Natural killer cell (primary cell): Measurements from ENCODE around the gene IFNAR2. TPM values are rescaled to one million over a fixed set of nuclear protein-coding genes. Genes with fewer than 3 reads are reported as not detected.
A peak's percentile ranks its signal among the peaks of the same experiment; 100 is the strongest.

ENCODE experiments used
- ATAC-seq, 3 donors: fragments of 150-1000 bp in 2 of 3; fragments of 200-7000 bp in 1 of 3; cut with Tn5 transposase; 1 replicate in 1 of 3; 2 replicates in 2 of 3; pipeline ENCODE4 v1.10.0; 2021; ENCODE audit warnings: mild to moderate bottlenecking in 2 of 3, moderate library complexity in 2 of 3
- DNase-seq, 2 donors: peaks; one replicate each; pipeline versions ENCODE4 v3.0.0 to v3.0.0-alpha.2; 2013 to 2021; ENCODE audit warnings: mixed read lengths in 1 of 2
- H3K27ac ChIP-seq: one replicate; pipeline ENCODE4 v1.5.1; 2013; ENCODE audit warnings: mild to moderate bottlenecking, low read length
- H3K27me3 ChIP-seq: one replicate; pipeline ENCODE4 v1.6.1; 2013; ENCODE audit warnings: low read length; ENCODE audit not compliant: control insufficient read depth, insufficient read depth
- H3K36me3 ChIP-seq: one replicate; pipeline ENCODE4 v1.6.1; 2013; ENCODE audit warnings: low read length; ENCODE audit not compliant: control insufficient read depth, insufficient read depth
- H3K4me1 ChIP-seq: one replicate; pipeline ENCODE4 v1.6.1; 2013; ENCODE audit warnings: low read length; ENCODE audit not compliant: control insufficient read depth, insufficient read depth
- H3K4me3 ChIP-seq: one replicate; pipeline ENCODE4 v1.5.1; 2013; ENCODE audit warnings: low read length
- H3K9me3 ChIP-seq: one replicate; pipeline ENCODE4 v1.6.1; 2013; ENCODE audit warnings: low read length; ENCODE audit not compliant: control insufficient read depth, insufficient read depth
- H3K27ac Mint-ChIP-seq, 2 donors: one replicate each; pipeline ENCODE4 v1.8.0; 2022; ENCODE audit warnings: mild to moderate bottlenecking in 2 of 2, mixed read lengths in 2 of 2, moderate library complexity in 1 of 2
- H3K27me3 Mint-ChIP-seq, 2 donors: one replicate each; pipeline ENCODE4 v1.8.0; 2022; ENCODE audit warnings: low read depth in 2 of 2, mixed read lengths in 2 of 2
- H3K36me3 Mint-ChIP-seq: one replicate; pipeline ENCODE4 v1.8.0; 2022; ENCODE audit warnings: mixed read lengths
- H3K4me1 Mint-ChIP-seq, 2 donors: one replicate each; pipeline ENCODE4 v1.8.0; 2022; ENCODE audit warnings: mixed read lengths in 2 of 2
- H3K4me3 Mint-ChIP-seq: one replicate; pipeline ENCODE4 v1.8.0; 2022; ENCODE audit warnings: mild to moderate bottlenecking, moderate library complexity, mixed read lengths
- H3K9me3 Mint-ChIP-seq, 2 donors: one replicate each; pipeline ENCODE4 v1.8.0; 2022; ENCODE audit warnings: mixed read lengths in 2 of 2
- CTCF ChIP-seq: fragments of 200-600 bp; IDR thresholded peaks from one replicate; pipeline ENCODE4 v1.8.0; 2022; ENCODE audit warnings: antibody characterized with exemption
- WGBS: methylation state at CpG from one replicate; pipeline ENCODE4 v1.1.7; 2013; ENCODE audit warnings: missing lambda C conversion rate; ENCODE audit not compliant: insufficient coverage; 5-methylcytosine and 5-hydroxymethylcytosine counted together
- intact Hi-C: fragments of 100-400 bp; cut with micrococcal nuclease; formaldehyde crosslinking; loops from one replicate; pipeline ENCODE4 v1.14.2; 2022
- total RNA-seq, 4 donors: library from RNA; stranded (reverse); fragments of 120-200 nt in 1 of 4; gene quantifications; one replicate each; pipeline versions ENCODE4 v1.2.3 to v1.2.4, GENCODE V29; 2013 to 2022

IFNAR2 gene
- total RNA-seq, 3 donors from 2014 or later (not counting 1 experiment from before 2014, with no cell fraction given): 65.4 to 105 (median 70.9) TPM

- no peak for DNase-seq
- peaks cover 3% of the 10 kb centered on the region for H3K36me3 ChIP-seq
- Mint-ChIP-seq H3K36me3 (peaks cover 18% of the 10 kb centered on the region), H3K4me3 (peak overlapping the region; percentile 90), H3K4me1 (peaks cover 62 to 64% of the 10 kb centered on the region in 2 donors), H3K9me3 (no peaks in the 10 kb centered on the region), H3K27me3 (no peaks in the 10 kb centered on the region), H3K27ac (peak overlapping the region; percentile 88 to 97)
- 16% methylated on average over 7 of the region's 8 CpGs for WGBS
- peaks cover 41% of the 10 kb centered on the region for H3K4me1 ChIP-seq
- no peaks in the 10 kb centered on the region for H3K9me3 ChIP-seq
- intact Hi-C loops: no loop called here
- no peak for TF ChIP-seq CTCF
- peak overlapping the region; percentile 52 for H3K27ac ChIP-seq
- H3K4me3 ChIP-seq: peak overlapping the region; percentile 94
- no peaks in the 10 kb centered on the region for H3K27me3 ChIP-seq
- ATAC-seq: no peak
These were observed 1.8 kb downstream of the IFNAR2 start for GRCh38 chr21:33231526-33231925.

- no peaks in the 10 kb centered on the region for H3K9me3 Mint-ChIP-seq
- DNase-seq (no peak), ATAC-seq (no peak)
- H3K36me3 Mint-ChIP-seq: peaks cover 18% of the 10 kb centered on the region
- H3K27ac ChIP-seq: peak overlapping the region; percentile 52
- H3K4me3 Mint-ChIP-seq: peak overlapping the region; percentile 90
- intact Hi-C loops: no loop called here
- H3K27ac Mint-ChIP-seq: peak overlapping the region; percentile 88 to 97
- no peaks in the 10 kb centered on the region for H3K9me3 ChIP-seq
- peaks cover 4% of the 10 kb centered on the region for H3K36me3 ChIP-seq
- H3K27me3 Mint-ChIP-seq: no peaks in the 10 kb centered on the region
- peak overlapping the region; percentile 94 for H3K4me3 ChIP-seq
- TF ChIP-seq CTCF: no peak
- WGBS: 7% methylated on average over 2 of the region's 5 CpGs
- peaks cover 50% of the 10 kb centered on the region for H3K4me1 ChIP-seq
- no peaks in the 10 kb centered on the region for H3K27me3 ChIP-seq
- peaks cover 65 to 68% of the 10 kb centered on the region in 2 donors for H3K4me1 Mint-ChIP-seq
These were observed 2.7 kb downstream of the IFNAR2 start for GRCh38 chr21:33232291-33233034.

GRCh38 chr21:33234635-33235520 is 5.1 kb downstream of the IFNAR2 start:
- H3K36me3 ChIP-seq: peaks cover 5% of the 10 kb centered on the region
- peak overlapping the region; percentile 17 for H3K27ac ChIP-seq
- H3K36me3 Mint-ChIP-seq: peaks cover 18% of the 10 kb centered on the region
- intact Hi-C loops: loop anchor here (5.0 kb wide), 1 partner anchor 87 kb away; the partner anchor contains the start of gene IFNAR1
- peaks cover 62% of the 10 kb centered on the region for H3K4me1 ChIP-seq
- no peaks in the 10 kb centered on the region for H3K9me3 Mint-ChIP-seq
- DNase-seq (no peak), ATAC-seq (peak; percentile 28 to 41 (median 36))
- no peaks in the 10 kb centered on the region for H3K9me3 ChIP-seq
- TF ChIP-seq CTCF: no peak
- H3K4me3 Mint-ChIP-seq: peak overlapping the region; percentile 69
- no peaks in the 10 kb centered on the region for H3K27me3 ChIP-seq
- H3K4me1 Mint-ChIP-seq: peaks cover 77 to 80% of the 10 kb centered on the region in 2 donors
- H3K4me3 ChIP-seq: no peak overlapping the region
- H3K27ac Mint-ChIP-seq: peak overlapping the region; percentile 88 to 97
- WGBS: 46% methylated on average over 3 of the region's 3 CpGs
- no peaks in the 10 kb centered on the region for H3K27me3 Mint-ChIP-seq
